ENCODE measurements around the gene CPSF4L.

- TF ChIP-seq POLR2A (IDR thresholded peaks at IDR 0.05) (no peak), CTCF (IDR thresholded peaks at IDR 0.05) (no peak), EP300 (IDR thresholded peaks at IDR 0.05) (no peak)
Observed at GRCh38 chr17:73267648-73268537, 6.2 kb upstream of the CPSF4L start.

All from ovary (tissue), 3 donors.